ENCODE data around the gene USP1.

DNA sequence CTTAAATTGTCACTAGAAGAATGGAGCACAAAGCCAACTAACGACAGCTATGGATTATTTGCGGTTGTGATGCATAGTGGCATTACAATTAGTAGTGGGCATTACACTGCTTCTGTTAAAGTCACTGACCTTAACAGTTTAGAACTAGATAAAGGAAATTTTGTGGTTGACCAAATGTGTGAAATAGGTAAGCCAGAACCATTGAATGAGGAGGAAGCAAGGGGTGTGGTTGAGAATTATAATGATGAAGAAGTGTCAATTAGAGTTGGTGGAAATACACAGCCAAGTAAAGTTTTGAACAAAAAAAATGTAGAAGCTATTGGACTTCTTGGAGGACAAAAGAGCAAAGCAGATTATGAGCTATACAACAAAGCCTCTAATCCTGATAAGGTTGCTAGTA, 13.5 kb downstream of the USP1 start:
- TF ChIP-seq, protein P1, sequence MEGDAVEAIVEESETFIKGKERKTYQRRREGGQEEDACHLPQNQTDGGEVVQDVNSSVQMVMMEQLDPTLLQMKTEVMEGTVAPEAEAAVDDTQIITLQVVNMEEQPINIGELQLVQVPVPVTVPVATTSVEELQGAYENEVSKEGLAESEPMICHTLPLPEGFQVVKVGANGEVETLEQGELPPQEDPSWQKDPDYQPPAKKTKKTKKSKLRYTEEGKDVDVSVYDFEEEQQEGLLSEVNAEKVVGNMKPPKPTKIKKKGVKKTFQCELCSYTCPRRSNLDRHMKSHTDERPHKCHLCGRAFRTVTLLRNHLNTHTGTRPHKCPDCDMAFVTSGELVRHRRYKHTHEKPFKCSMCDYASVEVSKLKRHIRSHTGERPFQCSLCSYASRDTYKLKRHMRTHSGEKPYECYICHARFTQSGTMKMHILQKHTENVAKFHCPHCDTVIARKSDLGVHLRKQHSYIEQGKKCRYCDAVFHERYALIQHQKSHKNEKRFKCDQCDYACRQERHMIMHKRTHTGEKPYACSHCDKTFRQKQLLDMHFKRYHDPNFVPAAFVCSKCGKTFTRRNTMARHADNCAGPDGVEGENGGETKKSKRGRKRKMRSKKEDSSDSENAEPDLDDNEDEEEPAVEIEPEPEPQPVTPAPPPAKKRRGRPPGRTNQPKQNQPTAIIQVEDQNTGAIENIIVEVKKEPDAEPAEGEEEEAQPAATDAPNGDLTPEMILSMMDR (IDR thresholded peaks at IDR 0.05), result no peak
- no peak for TF ChIP-seq ZFX (IDR thresholded peaks at IDR 0.05; ENCODE audit: borderline replicate concordance)

All from 22Rv1 (cell line).